GM19324 (cell line): ENCODE data around the gene ZSCAN1.

Experiments
- ATAC-seq: cut with Tn5 transposase; IDR thresholded peaks from one replicate; pipeline ENCODE4 v1.9.1; 2021; ENCODE audit warnings: mild to moderate bottlenecking, moderate library complexity; ENCODE audit not compliant: unreplicated experiment, low FRiP score

ZSCAN1 gene

GRCh38 chr19:58067240-58067912 lies 33.6 kb downstream of the ZSCAN1 start:
- ATAC-seq = no peak

GRCh38 chr19:58079792-58080191 lies 46.0 kb downstream of the ZSCAN1 start:
- ATAC-seq = no peak

GRCh38 chr19:58083021-58083420 lies 49.2 kb downstream of the ZSCAN1 start:
- no peak for ATAC-seq

GRCh38 chr19:58084596-58085347 lies 50.9 kb downstream of the ZSCAN1 start:
- no peak for ATAC-seq

GRCh38 chr19:58085348-58085875 lies 51.6 kb downstream of the ZSCAN1 start:
- ATAC-seq = no peak

- no peak for ATAC-seq
Observed at GRCh38 chr19:58086825-58087710, 53.2 kb downstream of the ZSCAN1 start.

- no peak for ATAC-seq
Observed at GRCh38 chr19:58088521-58089052, 54.8 kb downstream of the ZSCAN1 start.

- ATAC-seq = no peak
Observed at GRCh38 chr19:58089846-58090245, 56.0 kb downstream of the ZSCAN1 start.

GRCh38 chr19:58091251-58091995 lies 57.6 kb downstream of the ZSCAN1 start:
- ATAC-seq = no peak

- ATAC-seq = no peak
Observed at GRCh38 chr19:58093071-58093470, 59.2 kb downstream of the ZSCAN1 start.

GRCh38 chr19:58095328-58095727 lies 61.5 kb downstream of the ZSCAN1 start:
- ATAC-seq = no peak

GRCh38 chr19:58096884-58097283 lies 63.1 kb downstream of the ZSCAN1 start:
- no peak for ATAC-seq

GRCh38 chr19:58097349-58097748 lies 63.5 kb downstream of the ZSCAN1 start:
- ATAC-seq = no peak

- no peak for ATAC-seq
Observed at GRCh38 chr19:58097781-58098681, 64.2 kb downstream of the ZSCAN1 start, which contains the start of gene ZSCAN18. Gene ZSCAN18, minus strand, starts transcription at chr19:58098231. Its CDS starts 7,964 bp downstream, at chr19:58090267.

- no peak for ATAC-seq
Observed at GRCh38 chr19:58098682-58098998, 64.8 kb downstream of the ZSCAN1 start.
